Panc1 (cell line): Measurements from ENCODE around the gene TNIK. TPM values are rescaled to one million over a fixed set of nuclear protein-coding genes. Genes with fewer than 3 reads are reported as not detected.

Source experiments
- ATAC-seq: fragments of 200-7000 bp; cut with Tn5 transposase; 2 replicates; pipeline ENCODE4 v1.9.1; 2020; ENCODE audit warnings: mild to moderate bottlenecking, moderate library complexity
- BruUV-seq: library from RNA; stranded (reverse); fragments of 400-500 nt; replicated peaks from 2 replicates; lab custom pipeline; 2021; lab: Mats Ljungman, UMichigan
- CTCF ChIA-PET: fragments of 300-600 bp; sonication (Branson Sonifier 250); formaldehyde crosslinking; loops from one replicate; lab custom pipeline; 2022; ENCODE audit warnings: antibody characterized with exemption; lab: Charles Lee
- POLR2A ChIA-PET: fragments of 300-600 bp; sonication (Branson Sonifier 250); formaldehyde crosslinking; loops from one replicate; lab custom pipeline; 2022; ENCODE audit warnings: antibody characterized with exemption; lab: Charles Lee
- DNase-seq: peaks from one replicate; pipeline ENCODE4 v3.0.0-alpha.2; 2010; ENCODE audit warnings: low read depth, low spot score
- H3K27ac ChIP-seq: 2 replicates; pipeline ENCODE4 v1.5.1; 2011; ENCODE audit warnings: mild to moderate bottlenecking, low read length, inconsistent platforms
- H3K27me3 ChIP-seq: fragments of 200-500 bp; sonication (Bioruptor generic); 2 replicates; pipeline ENCODE4 v1.6.0; 2014; ENCODE audit warnings: low read length, inconsistent platforms; ENCODE audit not compliant: control insufficient read depth, insufficient read depth
- H3K36me3 ChIP-seq: fragments of 200-500 bp; sonication (Bioruptor generic); 2 replicates; pipeline ENCODE4 v1.5.1; 2014; ENCODE audit warnings: inconsistent platforms, mild to moderate bottlenecking, low read length, moderate library complexity; ENCODE audit not compliant: control insufficient read depth, insufficient read depth
- H3K4me1 ChIP-seq: 2 replicates; pipeline ENCODE4 v1.5.1; 2011; ENCODE audit warnings: inconsistent platforms, mild to moderate bottlenecking, low read length, moderate library complexity; ENCODE audit not compliant: control insufficient read depth, insufficient read depth
- H3K4me3 ChIP-seq, 2 experiments: 2 replicates each; pipeline ENCODE4 v1.5.1; 2011 to 2012; ENCODE audit warnings: low read depth in 2 of 2, low read length in 2 of 2, mild to moderate bottlenecking in 2 of 2, inconsistent platforms in 1 of 2, moderate library complexity in 1 of 2
- H3K9me3 ChIP-seq: fragments of 200-500 bp; sonication (Bioruptor generic); 2 replicates; pipeline ENCODE4 v1.5.1; 2014; ENCODE audit warnings: low read depth, mild to moderate bottlenecking, inconsistent platforms, low read length, moderate library complexity; ENCODE audit not compliant: control insufficient read depth, insufficient read depth
- POLR2AphosphoS5 ChIP-seq: IDR thresholded peaks from 2 replicates; pipeline ENCODE4 v1.6.1; 2012; ENCODE audit warnings: mild to moderate bottlenecking, low read depth, low read length, moderate library complexity
- SIN3A ChIP-seq: IDR thresholded peaks from 2 replicates; pipeline ENCODE4 v1.6.1; 2012; ENCODE audit warnings: low read depth, mild to moderate bottlenecking, low read length, moderate library complexity, borderline replicate concordance; ENCODE audit not compliant: insufficient read depth
- TCF7L2 ChIP-seq: IDR thresholded peaks from 2 replicates; pipeline ENCODE4 v1.6.1; 2011; ENCODE audit warnings: mild to moderate bottlenecking, low read depth, low read length, inconsistent platforms
- in situ Hi-C: cut with HindIII; loops from 2 replicates; pipeline ENCODE4 v1.10.0; 2016; ENCODE audit warnings: low sequenced_read_pairs, low pct_unique_long_range_greater_than_20kb
- intact Hi-C: fragments of 100-400 bp; cut with micrococcal nuclease; formaldehyde crosslinking; loops from one replicate; pipeline ENCODE4 v1.10.0; 2022; ENCODE audit not compliant: unreplicated experiment
- total RNA-seq: library from RNA; stranded (reverse); gene quantifications from one replicate; pipeline ENCODE4 v1.2.1, GENCODE V29; 2021; ENCODE audit not compliant: unreplicated experiment
- TF ChIP-seq, protein P1 (sequence below), 2 experiments: IDR thresholded peaks; 2 replicates each; pipeline ENCODE4 v1.6.1; 2011 to 2012; ENCODE audit warnings: low read depth in 2 of 2, control low read depth in 1 of 2, low read length in 1 of 2, mild to moderate bottlenecking in 1 of 2, moderate library complexity in 1 of 2; ENCODE audit not compliant: insufficient read depth in 1 of 2
- TF ChIP-seq, protein P2 (sequence below): fragments of 450-650 bp; IDR thresholded peaks from 2 replicates; pipeline ENCODE4 v1.5.1; 2017; ENCODE audit warnings: mild to moderate bottlenecking

TNIK gene
- total RNA-seq, 1 experiment from 2014 or later: 1.9 TPM

GRCh38 chr3:171092467-171092911 is 367.7 kb downstream of the TNIK start:
- no peak overlapping the region for H3K4me3 ChIP-seq
- no peak overlapping the region for H3K27ac ChIP-seq
- intact Hi-C loops (no loop called here), in situ Hi-C loops (no loop called here)
- no TSS peak for BruUV-seq
- DNase-seq: no peak
- no peak for ATAC-seq
- ChIA-PET CTCF (no interaction called here), POLR2A (no interaction called here)
- H3K27me3 ChIP-seq: no peaks in the 10 kb centered on the region
- H3K36me3 ChIP-seq: no peaks in the 10 kb centered on the region
- TF ChIP-seq TCF7L2 (no peak), SIN3A (no peak), POLR2AphosphoS5 (no peak)
- TF ChIP-seq, protein P1, sequence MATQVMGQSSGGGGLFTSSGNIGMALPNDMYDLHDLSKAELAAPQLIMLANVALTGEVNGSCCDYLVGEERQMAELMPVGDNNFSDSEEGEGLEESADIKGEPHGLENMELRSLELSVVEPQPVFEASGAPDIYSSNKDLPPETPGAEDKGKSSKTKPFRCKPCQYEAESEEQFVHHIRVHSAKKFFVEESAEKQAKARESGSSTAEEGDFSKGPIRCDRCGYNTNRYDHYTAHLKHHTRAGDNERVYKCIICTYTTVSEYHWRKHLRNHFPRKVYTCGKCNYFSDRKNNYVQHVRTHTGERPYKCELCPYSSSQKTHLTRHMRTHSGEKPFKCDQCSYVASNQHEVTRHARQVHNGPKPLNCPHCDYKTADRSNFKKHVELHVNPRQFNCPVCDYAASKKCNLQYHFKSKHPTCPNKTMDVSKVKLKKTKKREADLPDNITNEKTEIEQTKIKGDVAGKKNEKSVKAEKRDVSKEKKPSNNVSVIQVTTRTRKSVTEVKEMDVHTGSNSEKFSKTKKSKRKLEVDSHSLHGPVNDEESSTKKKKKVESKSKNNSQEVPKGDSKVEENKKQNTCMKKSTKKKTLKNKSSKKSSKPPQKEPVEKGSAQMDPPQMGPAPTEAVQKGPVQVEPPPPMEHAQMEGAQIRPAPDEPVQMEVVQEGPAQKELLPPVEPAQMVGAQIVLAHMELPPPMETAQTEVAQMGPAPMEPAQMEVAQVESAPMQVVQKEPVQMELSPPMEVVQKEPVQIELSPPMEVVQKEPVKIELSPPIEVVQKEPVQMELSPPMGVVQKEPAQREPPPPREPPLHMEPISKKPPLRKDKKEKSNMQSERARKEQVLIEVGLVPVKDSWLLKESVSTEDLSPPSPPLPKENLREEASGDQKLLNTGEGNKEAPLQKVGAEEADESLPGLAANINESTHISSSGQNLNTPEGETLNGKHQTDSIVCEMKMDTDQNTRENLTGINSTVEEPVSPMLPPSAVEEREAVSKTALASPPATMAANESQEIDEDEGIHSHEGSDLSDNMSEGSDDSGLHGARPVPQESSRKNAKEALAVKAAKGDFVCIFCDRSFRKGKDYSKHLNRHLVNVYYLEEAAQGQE (IDR thresholded peaks at IDR 0.05; ENCODE audit: insufficient read depth in 1 of 2, low read depth in 2 of 2, low read length in 1 of 2): no peak
- TF ChIP-seq, protein P2, sequence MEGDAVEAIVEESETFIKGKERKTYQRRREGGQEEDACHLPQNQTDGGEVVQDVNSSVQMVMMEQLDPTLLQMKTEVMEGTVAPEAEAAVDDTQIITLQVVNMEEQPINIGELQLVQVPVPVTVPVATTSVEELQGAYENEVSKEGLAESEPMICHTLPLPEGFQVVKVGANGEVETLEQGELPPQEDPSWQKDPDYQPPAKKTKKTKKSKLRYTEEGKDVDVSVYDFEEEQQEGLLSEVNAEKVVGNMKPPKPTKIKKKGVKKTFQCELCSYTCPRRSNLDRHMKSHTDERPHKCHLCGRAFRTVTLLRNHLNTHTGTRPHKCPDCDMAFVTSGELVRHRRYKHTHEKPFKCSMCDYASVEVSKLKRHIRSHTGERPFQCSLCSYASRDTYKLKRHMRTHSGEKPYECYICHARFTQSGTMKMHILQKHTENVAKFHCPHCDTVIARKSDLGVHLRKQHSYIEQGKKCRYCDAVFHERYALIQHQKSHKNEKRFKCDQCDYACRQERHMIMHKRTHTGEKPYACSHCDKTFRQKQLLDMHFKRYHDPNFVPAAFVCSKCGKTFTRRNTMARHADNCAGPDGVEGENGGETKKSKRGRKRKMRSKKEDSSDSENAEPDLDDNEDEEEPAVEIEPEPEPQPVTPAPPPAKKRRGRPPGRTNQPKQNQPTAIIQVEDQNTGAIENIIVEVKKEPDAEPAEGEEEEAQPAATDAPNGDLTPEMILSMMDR: no peak
- no peaks in the 10 kb centered on the region for H3K9me3 ChIP-seq
- no peaks in the 10 kb centered on the region for H3K4me1 ChIP-seq

DNA sequence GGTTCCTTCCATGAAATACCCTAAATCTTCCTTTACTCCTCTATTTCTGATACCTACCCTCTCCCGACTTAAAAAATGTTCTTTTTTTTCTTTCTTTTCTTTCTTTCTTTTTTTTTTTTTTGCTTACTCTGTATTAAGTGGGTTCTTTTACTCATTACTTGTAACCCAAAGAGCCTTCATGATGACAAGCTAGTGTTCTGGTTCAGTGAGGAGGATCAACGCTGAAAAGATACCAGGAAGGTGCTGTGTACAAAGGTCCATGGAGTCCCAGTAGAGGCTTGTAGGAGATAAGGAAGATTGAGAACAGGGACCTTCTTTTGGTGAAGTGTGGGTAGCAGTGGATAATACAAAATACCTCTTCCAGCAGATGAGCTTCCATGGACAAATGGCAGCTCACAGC is 369.9 kb downstream of the TNIK start:
- no peak for DNase-seq
- no peak overlapping the region for H3K27ac ChIP-seq
- intact Hi-C loops: no loop called here
- H3K4me1 ChIP-seq: no peaks in the 10 kb centered on the region
- no peak overlapping the region for H3K4me3 ChIP-seq
- no peaks in the 10 kb centered on the region for H3K36me3 ChIP-seq
- in situ Hi-C loops: no loop called here
- TF ChIP-seq, protein P2: no peak
- TF ChIP-seq SIN3A (no peak), TCF7L2 (no peak), POLR2AphosphoS5 (no peak)
- TF ChIP-seq, protein P1 (IDR thresholded peaks at IDR 0.05; ENCODE audit: insufficient read depth in 1 of 2, low read depth in 2 of 2, low read length in 1 of 2): no peak
- ChIA-PET POLR2A (no interaction called here), CTCF (interaction anchor here (0.6 kb wide), 1 partner anchor 46 kb away, joined by 5 read pairs; no protein-coding TSS in a partner anchor)
- no TSS peak for BruUV-seq
- H3K27me3 ChIP-seq: 0 out of 2 replicates have a peak, but pooled peaks cover 4% of the 10 kb centered on the region
- H3K9me3 ChIP-seq: no peaks in the 10 kb centered on the region
- no peak for ATAC-seq
